Osteoblast (primary cell): Measurements from ENCODE around the gene SPRR2B. TPM values are rescaled to one million over a fixed set of nuclear protein-coding genes. Genes with fewer than 3 reads are reported as not detected.

ENCODE experiments used
- DNase-seq: peaks from one replicate; pipeline ENCODE4 v3.0.0; 2011; ENCODE audit warnings: low spot score, mixed read lengths; ENCODE audit not compliant: insufficient read length; ENCODE audit errors: missing footprints
- H2AFZ ChIP-seq: 2 replicates; pipeline ENCODE4 v1.6.0; 2011; ENCODE audit warnings: mild to moderate bottlenecking, low read length
- H3K27ac ChIP-seq: 2 replicates; pipeline ENCODE4 v1.5.1; 2011; ENCODE audit warnings: mild to moderate bottlenecking, low read depth, low read length, moderate library complexity
- H3K27me3 ChIP-seq: 2 replicates; pipeline ENCODE4 v1.6.0; 2012; ENCODE audit warnings: mild to moderate bottlenecking, control low read depth, inconsistent platforms, low read length, moderate library complexity; ENCODE audit not compliant: insufficient read depth
- H3K36me3 ChIP-seq: 2 replicates; pipeline ENCODE4 v1.5.1; 2011; ENCODE audit warnings: mild to moderate bottlenecking, low read length, control low read depth, moderate library complexity; ENCODE audit not compliant: insufficient read depth
- H3K4me1 ChIP-seq: 2 replicates; pipeline ENCODE4 v1.5.1; 2011; ENCODE audit warnings: mild to moderate bottlenecking, low read length, control low read depth, moderate library complexity; ENCODE audit not compliant: insufficient read depth
- H3K4me2 ChIP-seq: 2 replicates; pipeline ENCODE4 v1.6.0; 2011; ENCODE audit warnings: mild to moderate bottlenecking, low read length; ENCODE audit not compliant: insufficient read depth
- H3K4me3 ChIP-seq: fragments of 200-600 bp; sonication (generic); 3 replicates; pipeline ENCODE4 v1.5.1; 2012; ENCODE audit warnings: mild to moderate bottlenecking, low read length, inconsistent platforms; ENCODE audit not compliant: insufficient read depth
- H3K79me2 ChIP-seq: 2 replicates; pipeline ENCODE4 v1.6.0; 2012; ENCODE audit warnings: mild to moderate bottlenecking, low read length, control low read depth, inconsistent platforms; ENCODE audit not compliant: insufficient read depth
- H3K9me3 ChIP-seq: 2 replicates; pipeline ENCODE4 v1.5.1; 2011; ENCODE audit warnings: low read depth, low read length, control low read depth
- H4K20me1 ChIP-seq: 2 replicates; pipeline ENCODE4 v1.6.0; 2012; ENCODE audit warnings: mild to moderate bottlenecking, low read length, control low read depth; ENCODE audit not compliant: insufficient read depth
- CTCF ChIP-seq: IDR thresholded peaks from 2 replicates; pipeline ENCODE4 v1.5.1; 2011; ENCODE audit warnings: mild to moderate bottlenecking, low read depth, low read length, moderate library complexity; ENCODE audit errors: extremely low read depth
- total RNA-seq: library from RNA; depleted of rRNA; stranded (reverse); fragments of >200 nt; gene quantifications from 2 replicates; pipeline ENCODE4 v1.2.3, GENCODE V29; 2012

Gene SPRR2B
- total RNA-seq, 1 donor: not detected

- H3K4me2 ChIP-seq: no peak overlapping the region
- no peaks in the 10 kb centered on the region for H3K4me1 ChIP-seq
- TF ChIP-seq CTCF: no peak
- H3K27me3 ChIP-seq: no peaks in the 10 kb centered on the region
- H2AFZ ChIP-seq: no peak overlapping the region
- no peak overlapping the region for H3K4me3 ChIP-seq
- no peaks in the 10 kb centered on the region for H3K79me2 ChIP-seq
- H4K20me1 ChIP-seq: no peaks in the 10 kb centered on the region
- no peaks in the 10 kb centered on the region for H3K9me3 ChIP-seq
- no peak overlapping the region for H3K27ac ChIP-seq
- DNase-seq: no peak
- no peaks in the 10 kb centered on the region for H3K36me3 ChIP-seq
Measured at GRCh38 chr1:153095764-153096163, 24.4 kb upstream of the SPRR2B start.

- Histone ChIP-seq H3K27me3 (no peaks in the 10 kb centered on the region), H3K9me3 (no peaks in the 10 kb centered on the region), H3K4me1 (no peaks in the 10 kb centered on the region), H3K4me2 (no peak within 1 kb of the TSS), H3K79me2 (no peaks in the 10 kb centered on the region), H4K20me1 (no peaks in the 10 kb centered on the region), H3K27ac (no peak within 1 kb of the TSS), H2AFZ (no peak within 1 kb of the TSS), H3K36me3 (no peaks in the 10 kb centered on the region), H3K4me3 (no peak within 1 kb of the TSS)
- no peak for TF ChIP-seq CTCF
- DNase-seq: no peak
Measured at GRCh38 chr1:153094426-153094825, 23.0 kb upstream of the SPRR2B start, which contains the start of gene SPRR2E. SPRR2E (minus strand) TSS chr1:153094526; CDS start chr1:153093751, 775 bp downstream.

- Histone ChIP-seq H3K9me3 (no peaks in the 10 kb centered on the region), H3K4me3 (no peak overlapping the region), H3K4me2 (no peak overlapping the region), H4K20me1 (no peaks in the 10 kb centered on the region), H3K27me3 (no peaks in the 10 kb centered on the region), H3K79me2 (no peaks in the 10 kb centered on the region), H3K36me3 (no peaks in the 10 kb centered on the region), H2AFZ (no peak overlapping the region), H3K4me1 (no peaks in the 10 kb centered on the region), H3K27ac (no peak overlapping the region)
- TF ChIP-seq CTCF: no peak
- DNase-seq: no peak
Measured at GRCh38 chr1:153087652-153088051, 16.2 kb upstream of the SPRR2B start.

GRCh38 chr1:153081736-153082135, 10.3 kb upstream of the SPRR2B start:
- Histone ChIP-seq H3K9me3 (no peaks in the 10 kb centered on the region), H3K4me1 (no peaks in the 10 kb centered on the region), H4K20me1 (no peaks in the 10 kb centered on the region), H3K27ac (no peak overlapping the region), H3K36me3 (no peaks in the 10 kb centered on the region), H3K4me3 (no peak overlapping the region), H3K4me2 (no peak overlapping the region), H3K79me2 (no peaks in the 10 kb centered on the region), H2AFZ (no peak overlapping the region), H3K27me3 (no peaks in the 10 kb centered on the region)
- no peak for TF ChIP-seq CTCF
- DNase-seq: no peak
